Measurements from ENCODE around the gene ASF1B.

DNA sequence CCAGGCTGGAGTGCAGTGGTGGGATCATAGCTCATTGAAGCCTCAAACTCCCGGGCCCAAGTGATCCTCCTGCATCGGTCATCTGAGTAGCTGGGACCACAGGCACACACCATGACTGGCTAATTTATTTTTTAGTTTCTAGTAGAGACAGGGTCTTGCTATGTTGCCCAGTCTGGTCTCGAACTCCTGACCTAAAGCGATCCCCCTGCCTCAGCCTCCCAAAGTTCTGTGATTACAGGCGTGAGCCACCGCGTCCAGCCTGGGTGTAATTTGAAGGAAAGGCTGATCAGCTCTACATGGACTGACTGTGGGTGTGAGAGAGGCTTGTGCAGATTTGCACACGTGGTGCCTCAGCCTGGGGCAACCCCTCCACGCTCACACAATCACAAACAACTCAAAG lies 38.5 kb upstream of the ASF1B start:
- TF ChIP-seq, protein P1, sequence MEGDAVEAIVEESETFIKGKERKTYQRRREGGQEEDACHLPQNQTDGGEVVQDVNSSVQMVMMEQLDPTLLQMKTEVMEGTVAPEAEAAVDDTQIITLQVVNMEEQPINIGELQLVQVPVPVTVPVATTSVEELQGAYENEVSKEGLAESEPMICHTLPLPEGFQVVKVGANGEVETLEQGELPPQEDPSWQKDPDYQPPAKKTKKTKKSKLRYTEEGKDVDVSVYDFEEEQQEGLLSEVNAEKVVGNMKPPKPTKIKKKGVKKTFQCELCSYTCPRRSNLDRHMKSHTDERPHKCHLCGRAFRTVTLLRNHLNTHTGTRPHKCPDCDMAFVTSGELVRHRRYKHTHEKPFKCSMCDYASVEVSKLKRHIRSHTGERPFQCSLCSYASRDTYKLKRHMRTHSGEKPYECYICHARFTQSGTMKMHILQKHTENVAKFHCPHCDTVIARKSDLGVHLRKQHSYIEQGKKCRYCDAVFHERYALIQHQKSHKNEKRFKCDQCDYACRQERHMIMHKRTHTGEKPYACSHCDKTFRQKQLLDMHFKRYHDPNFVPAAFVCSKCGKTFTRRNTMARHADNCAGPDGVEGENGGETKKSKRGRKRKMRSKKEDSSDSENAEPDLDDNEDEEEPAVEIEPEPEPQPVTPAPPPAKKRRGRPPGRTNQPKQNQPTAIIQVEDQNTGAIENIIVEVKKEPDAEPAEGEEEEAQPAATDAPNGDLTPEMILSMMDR (IDR thresholded peaks at IDR 0.05), result no peak
- TF ChIP-seq EZH2 (IDR thresholded peaks at IDR 0.05), result no peak
